SU-DHL-6 (cell line): ENCODE measurements around the gene UTP25.
"Not testable (repeated sequence)": the region's sequence is repeated elsewhere in the genome, so short reads cannot be mapped to it uniquely, and the experiment has no call there.

Source experiments
- EZH2phosphoT487 ChIP-seq: fragments of 200-600 bp; sonication (generic), shearing (Covaris generic); conservative IDR thresholded peaks from 2 replicates; pipeline ENCODE4 v1.6.1; 2018; ENCODE audit warnings: mild to moderate bottlenecking, antibody characterized with exemption, low read length, moderate library complexity, mixed read lengths
- TF ChIP-seq, protein P1 (sequence below): fragments of 200-600 bp; sonication (generic); IDR thresholded peaks from one replicate; pipeline ENCODE4 v1.5.1; 2017; ENCODE audit warnings: antibody characterized with exemption, mild to moderate bottlenecking, low read length, moderate library complexity; ENCODE audit not compliant: insufficient read depth, poor library complexity, severe bottlenecking

DNA sequence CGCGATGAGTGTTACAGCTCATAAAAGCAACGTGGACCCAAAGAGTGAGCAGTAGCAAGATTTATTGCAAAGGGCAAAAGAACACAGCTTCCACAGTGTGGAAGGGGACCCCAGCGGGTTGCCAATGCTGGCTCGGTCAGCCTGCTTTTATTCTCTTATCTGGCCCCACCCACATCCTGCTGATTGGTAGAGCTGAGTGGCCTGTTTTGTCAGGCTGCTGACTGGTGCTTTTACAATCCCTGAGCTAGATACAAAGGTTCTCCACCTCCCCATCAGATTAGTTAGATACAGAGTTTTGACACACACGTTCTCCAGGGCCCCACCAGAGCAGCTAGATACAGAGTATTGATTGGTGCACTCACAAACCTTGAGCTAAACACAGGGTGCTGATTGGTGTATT, 70.5 kb downstream of the UTP25 start:
- TF ChIP-seq EZH2phosphoT487: not testable (repeated sequence)
- TF ChIP-seq, protein P1, sequence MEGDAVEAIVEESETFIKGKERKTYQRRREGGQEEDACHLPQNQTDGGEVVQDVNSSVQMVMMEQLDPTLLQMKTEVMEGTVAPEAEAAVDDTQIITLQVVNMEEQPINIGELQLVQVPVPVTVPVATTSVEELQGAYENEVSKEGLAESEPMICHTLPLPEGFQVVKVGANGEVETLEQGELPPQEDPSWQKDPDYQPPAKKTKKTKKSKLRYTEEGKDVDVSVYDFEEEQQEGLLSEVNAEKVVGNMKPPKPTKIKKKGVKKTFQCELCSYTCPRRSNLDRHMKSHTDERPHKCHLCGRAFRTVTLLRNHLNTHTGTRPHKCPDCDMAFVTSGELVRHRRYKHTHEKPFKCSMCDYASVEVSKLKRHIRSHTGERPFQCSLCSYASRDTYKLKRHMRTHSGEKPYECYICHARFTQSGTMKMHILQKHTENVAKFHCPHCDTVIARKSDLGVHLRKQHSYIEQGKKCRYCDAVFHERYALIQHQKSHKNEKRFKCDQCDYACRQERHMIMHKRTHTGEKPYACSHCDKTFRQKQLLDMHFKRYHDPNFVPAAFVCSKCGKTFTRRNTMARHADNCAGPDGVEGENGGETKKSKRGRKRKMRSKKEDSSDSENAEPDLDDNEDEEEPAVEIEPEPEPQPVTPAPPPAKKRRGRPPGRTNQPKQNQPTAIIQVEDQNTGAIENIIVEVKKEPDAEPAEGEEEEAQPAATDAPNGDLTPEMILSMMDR: not testable (repeated sequence)
